Fibroblast of gingiva (primary cell): ENCODE measurements around the gene PPP1R3G.
"Not testable (repeated sequence)": the region's sequence is repeated elsewhere in the genome, so short reads cannot be mapped to it uniquely, and the experiment has no call there.

Source experiments
- DNase-seq: peaks from one replicate; pipeline ENCODE4 v3.0.0-alpha.2; 2011; ENCODE audit warnings: low read depth

Gene PPP1R3G

GRCh38 chr6:5084781-5085647 lies at the start of gene PPP1R3G:
Gene PPP1R3G, plus strand, starts transcription at chr6:5085341. Its CDS starts 145 bp downstream, at chr6:5085486.
- peak; percentile 67 for DNase-seq

- DNase-seq, result no peak
Observed at GRCh38 chr6:5036269-5036668, 48.9 kb upstream of the PPP1R3G start.

GRCh38 chr6:5041955-5042354 lies 43.2 kb upstream of the PPP1R3G start:
- no peak for DNase-seq

- DNase-seq, result no peak
Observed at GRCh38 chr6:5042436-5042835, 42.7 kb upstream of the PPP1R3G start.

- no peak for DNase-seq
Observed at GRCh38 chr6:5044866-5045265, 40.3 kb upstream of the PPP1R3G start.

- DNase-seq, result no peak
Observed at GRCh38 chr6:5045416-5045815, 39.7 kb upstream of the PPP1R3G start.

- no peak for DNase-seq
Observed at GRCh38 chr6:5046430-5046829, 38.7 kb upstream of the PPP1R3G start.

GRCh38 chr6:5050009-5050408 lies 35.1 kb upstream of the PPP1R3G start:
- no peak for DNase-seq

GRCh38 chr6:5051394-5051793 lies 33.7 kb upstream of the PPP1R3G start:
- no peak for DNase-seq

- no peak for DNase-seq
Observed at GRCh38 chr6:5053038-5053437, 32.1 kb upstream of the PPP1R3G start.

- no peak for DNase-seq
Observed at GRCh38 chr6:5053864-5054244, 31.3 kb upstream of the PPP1R3G start.

GRCh38 chr6:5054245-5054873 lies 30.8 kb upstream of the PPP1R3G start:
- peak; percentile 76 for DNase-seq

GRCh38 chr6:5055118-5055517 lies 30.0 kb upstream of the PPP1R3G start:
- DNase-seq, result no peak

- DNase-seq, result no peak
Observed at GRCh38 chr6:5058254-5058653, 26.9 kb upstream of the PPP1R3G start.

GRCh38 chr6:5059036-5059896 lies 25.9 kb upstream of the PPP1R3G start:
- DNase-seq, result no peak

GRCh38 chr6:5060439-5060838 lies 24.7 kb upstream of the PPP1R3G start:
- DNase-seq, result not testable (repeated sequence)

- DNase-seq, result no peak
Observed at GRCh38 chr6:5061152-5061551, 24.0 kb upstream of the PPP1R3G start.

GRCh38 chr6:5063617-5064016 lies 21.5 kb upstream of the PPP1R3G start:
- no peak for DNase-seq

- DNase-seq, result no peak
Observed at GRCh38 chr6:5066456-5067093, 18.6 kb upstream of the PPP1R3G start.

GRCh38 chr6:5067305-5067704 lies 17.8 kb upstream of the PPP1R3G start:
- no peak for DNase-seq

- no peak for DNase-seq
Observed at GRCh38 chr6:5068153-5068751, 16.9 kb upstream of the PPP1R3G start.

GRCh38 chr6:5071216-5071615 lies 13.9 kb upstream of the PPP1R3G start:
- no peak for DNase-seq
